8988T (cell line): Measurements from ENCODE around the gene HRH1.
"Not testable (repeated sequence)": the region's sequence is repeated elsewhere in the genome, so short reads cannot be mapped to it uniquely, and the experiment has no call there.

ENCODE experiments used
- DNase-seq: peaks from one replicate; pipeline ENCODE4 v3.0.0; 2011

Gene HRH1, protein sequence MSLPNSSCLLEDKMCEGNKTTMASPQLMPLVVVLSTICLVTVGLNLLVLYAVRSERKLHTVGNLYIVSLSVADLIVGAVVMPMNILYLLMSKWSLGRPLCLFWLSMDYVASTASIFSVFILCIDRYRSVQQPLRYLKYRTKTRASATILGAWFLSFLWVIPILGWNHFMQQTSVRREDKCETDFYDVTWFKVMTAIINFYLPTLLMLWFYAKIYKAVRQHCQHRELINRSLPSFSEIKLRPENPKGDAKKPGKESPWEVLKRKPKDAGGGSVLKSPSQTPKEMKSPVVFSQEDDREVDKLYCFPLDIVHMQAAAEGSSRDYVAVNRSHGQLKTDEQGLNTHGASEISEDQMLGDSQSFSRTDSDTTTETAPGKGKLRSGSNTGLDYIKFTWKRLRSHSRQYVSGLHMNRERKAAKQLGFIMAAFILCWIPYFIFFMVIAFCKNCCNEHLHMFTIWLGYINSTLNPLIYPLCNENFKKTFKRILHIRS

GRCh38 chr3:11154036-11154952, at the start of gene HRH1:
Gene HRH1 (plus strand): TSS chr3:11154493. CDS start chr3:11259038, 104,545 bp downstream.
- peak; percentile 38 for DNase-seq

GRCh38 chr3:11113316-11113715, 41.0 kb upstream of the HRH1 start:
- DNase-seq: not testable (repeated sequence)

DNA sequence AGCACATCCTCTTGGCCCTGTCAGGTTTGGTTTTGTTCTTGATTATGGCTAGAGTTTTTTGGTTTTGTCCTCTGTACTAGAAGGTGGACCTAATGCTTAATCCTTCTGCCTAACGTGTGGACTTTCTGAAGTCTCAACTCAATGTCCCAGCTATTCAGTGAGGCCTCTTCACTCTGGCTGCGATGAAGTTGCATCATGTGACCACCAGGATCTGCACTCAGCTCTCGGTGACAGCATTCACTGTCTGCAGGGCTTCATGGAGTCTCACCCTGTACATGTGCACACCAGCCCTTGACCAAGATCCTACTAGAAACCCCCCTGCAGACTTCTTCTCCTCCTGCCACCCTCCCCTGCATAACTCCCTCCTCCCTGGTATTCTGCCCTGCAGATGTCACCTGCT, 38.7 kb upstream of the HRH1 start:
- no peak for DNase-seq

- no peak for DNase-seq
Measured at GRCh38 chr3:11116336-11117059, 37.8 kb upstream of the HRH1 start.

GRCh38 chr3:11117591-11117990, 36.7 kb upstream of the HRH1 start:
- no peak for DNase-seq

DNA sequence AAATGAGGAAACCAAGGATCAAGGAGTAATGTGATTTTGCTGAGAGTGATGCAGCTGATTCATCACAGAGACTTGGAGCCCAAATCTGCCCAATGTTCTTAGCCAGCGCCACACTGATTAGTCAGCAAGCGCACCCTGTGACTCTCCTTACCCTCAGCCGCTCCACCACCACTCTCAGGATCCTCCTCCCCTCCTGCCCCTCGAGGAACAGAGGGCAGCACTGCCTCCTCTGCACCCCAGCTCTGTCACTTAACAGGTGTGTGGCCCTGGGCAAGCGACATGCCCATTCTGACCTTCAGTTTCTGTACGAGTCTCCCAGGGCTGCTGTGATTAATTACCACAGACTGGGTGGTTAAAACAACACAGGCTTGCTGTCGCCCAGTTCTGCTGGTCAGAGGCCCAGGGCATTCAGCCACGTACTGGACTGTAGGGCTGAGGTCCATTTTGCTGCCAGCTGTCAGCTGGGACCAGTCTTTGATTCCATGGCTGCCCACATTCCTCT, 36.1 kb upstream of the HRH1 start:
- DNase-seq: no peak

- DNase-seq: no peak
Measured at GRCh38 chr3:11120091-11120805, 34.0 kb upstream of the HRH1 start.

GRCh38 chr3:11126653-11127052, 27.6 kb upstream of the HRH1 start:
- DNase-seq: no peak

DNA sequence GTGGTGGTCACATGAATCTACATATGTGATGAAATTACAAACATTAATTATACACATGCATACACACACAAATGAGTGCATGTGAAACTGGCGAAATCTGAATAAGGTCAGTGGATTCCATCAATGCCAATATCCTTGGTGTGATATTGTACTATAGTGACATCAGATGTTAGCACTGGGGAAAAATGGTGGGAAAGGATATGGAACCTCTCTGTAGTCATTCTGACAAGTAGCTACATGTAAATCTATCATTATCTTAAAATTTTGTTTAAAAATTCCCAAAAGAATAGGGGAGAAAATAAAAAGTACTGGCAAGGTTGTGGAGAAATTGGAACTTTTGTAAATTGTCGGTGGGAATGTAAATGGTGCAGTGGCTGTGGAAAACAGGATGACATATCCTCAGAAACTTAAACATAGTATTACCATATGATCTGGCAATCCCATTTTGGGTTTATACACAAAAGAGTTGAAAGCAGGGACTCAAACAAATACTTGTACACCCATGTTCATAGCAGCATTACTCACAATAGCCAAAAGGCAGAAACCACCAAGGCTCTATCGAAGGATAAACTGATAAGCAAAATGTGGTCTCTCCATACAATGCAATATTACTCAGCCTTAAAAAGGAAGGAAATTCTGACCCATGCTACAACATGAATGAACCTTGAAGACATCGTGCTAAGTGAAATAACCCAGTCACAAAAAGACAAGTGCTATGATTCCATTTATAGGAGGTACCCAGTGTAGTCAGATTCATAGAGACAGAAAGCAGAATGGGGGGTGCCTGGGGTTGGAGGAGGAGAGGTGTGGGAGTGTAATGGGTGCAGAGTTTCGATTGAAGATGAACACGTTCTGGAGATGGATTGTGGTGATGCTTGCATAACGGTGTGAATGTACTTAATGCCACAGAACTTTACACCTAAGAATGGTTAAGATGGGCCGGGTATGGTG, 25.3 kb upstream of the HRH1 start:
- no peak for DNase-seq

DNA sequence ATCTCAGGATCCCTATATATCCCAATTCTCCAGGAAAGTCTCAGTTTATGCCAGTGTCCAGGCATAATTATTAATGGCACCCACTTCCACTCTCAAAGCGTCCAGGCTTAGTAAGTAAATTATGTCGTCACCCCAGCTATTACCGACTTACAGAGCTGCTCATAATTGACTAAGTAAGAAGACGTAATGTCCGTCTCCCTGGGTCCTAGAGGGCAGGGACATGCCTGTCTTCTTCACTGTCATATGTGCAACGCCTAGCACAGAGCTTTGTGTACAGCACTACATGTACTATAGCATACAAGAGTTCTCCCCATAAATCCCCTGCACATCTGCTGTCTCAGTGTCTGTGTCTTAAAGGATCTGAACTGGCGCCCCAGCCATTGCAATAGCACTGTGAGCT, 23.9 kb upstream of the HRH1 start:
- DNase-seq: no peak

DNA sequence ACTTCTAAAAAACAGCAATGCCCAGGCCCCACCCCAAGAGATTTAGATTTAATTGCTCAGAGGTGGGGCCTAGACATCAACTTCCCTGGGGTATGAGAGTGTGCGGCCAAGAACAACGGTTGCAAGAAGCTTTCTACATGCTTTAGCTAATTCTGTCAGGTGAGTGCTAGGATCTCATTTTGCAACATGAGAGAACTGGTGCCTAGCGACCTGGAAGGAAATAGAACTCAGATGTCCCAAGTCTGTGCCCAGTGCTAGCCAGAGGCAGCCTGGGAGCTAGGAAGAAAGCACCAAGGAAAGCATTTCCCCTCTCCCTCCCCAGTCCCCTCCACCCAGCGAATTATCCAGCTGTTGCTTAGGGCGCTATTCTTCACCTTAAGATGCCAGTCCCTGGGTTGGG, 22.9 kb upstream of the HRH1 start:
- DNase-seq: no peak

DNA sequence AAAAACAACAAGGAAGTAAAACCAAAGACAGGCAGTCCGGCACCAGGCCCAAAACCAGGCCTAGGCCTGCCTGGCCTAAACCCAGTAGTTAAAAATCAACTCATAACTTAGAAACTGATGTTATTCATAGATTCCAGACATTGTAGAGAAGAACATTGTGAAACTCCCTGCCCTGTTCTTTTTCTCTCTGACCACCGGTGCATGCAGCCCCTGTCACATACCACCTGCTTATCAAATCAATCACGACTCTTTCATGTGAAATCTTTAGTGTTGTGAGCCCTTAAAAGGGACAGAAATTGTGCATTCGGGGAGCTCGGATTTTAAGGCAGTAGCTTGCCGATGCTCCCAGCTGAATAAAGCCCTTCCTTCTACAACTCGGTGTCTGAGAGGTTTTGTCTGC, 22.4 kb upstream of the HRH1 start:
- not testable (repeated sequence) for DNase-seq

DNA sequence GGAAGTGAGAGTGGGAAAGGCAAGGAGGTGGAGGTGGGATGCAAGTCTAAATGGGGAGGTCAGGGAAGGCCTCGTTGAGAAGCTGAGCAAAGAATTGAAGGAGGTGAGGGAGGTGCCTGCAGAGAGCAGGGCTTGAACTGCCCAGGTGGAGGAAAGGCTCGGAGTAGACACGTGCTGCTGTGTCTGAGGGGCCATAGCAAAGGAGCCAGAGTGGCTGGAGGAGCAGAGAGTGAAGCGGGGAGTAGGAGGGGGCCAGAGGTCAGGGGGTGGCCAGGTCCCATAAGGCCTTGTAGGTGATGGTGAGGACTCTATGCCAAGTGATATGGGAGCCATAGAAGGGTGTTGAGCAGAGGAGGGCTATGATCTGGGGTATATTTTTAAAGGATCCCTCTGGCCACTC, 21.4 kb upstream of the HRH1 start:
- DNase-seq: no peak

DNA sequence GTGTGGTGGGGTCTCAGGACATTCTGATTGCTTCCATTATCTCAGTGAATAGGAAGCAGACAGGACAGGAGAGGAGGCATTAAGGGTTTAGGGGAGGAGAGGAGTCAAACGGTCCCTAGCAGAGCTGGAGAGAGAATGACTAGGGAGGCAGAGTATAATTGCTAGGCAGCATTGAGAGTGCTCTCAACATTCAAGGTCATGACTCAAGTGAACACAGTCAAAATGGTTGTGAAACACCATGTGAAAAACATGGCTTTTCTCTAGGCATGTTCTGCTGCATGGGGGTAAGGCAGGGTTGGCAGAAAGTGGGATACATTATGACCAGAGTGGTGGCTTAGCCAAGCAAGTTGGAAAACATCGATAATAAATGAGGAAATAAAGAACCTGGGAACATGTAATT, 19.5 kb upstream of the HRH1 start:
- DNase-seq: no peak

DNA sequence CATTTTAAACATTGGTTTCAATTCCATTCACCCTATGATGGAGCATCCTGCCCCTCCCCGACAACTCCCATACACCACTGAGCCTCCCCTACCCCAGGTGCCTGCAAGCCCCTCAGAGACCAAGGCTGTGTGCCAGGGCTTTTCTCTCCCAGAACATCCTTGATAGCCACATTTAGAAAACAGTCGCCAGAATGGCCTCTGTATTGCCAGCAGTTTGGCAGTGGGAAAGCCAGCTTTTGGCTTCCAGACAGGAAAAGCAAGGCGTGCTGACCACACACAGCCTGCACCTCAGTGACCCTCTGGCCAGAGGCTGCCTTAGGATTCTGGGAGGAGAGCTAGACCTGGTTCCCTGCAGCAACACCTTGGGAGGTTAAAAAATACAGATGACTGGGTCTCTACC, 18.2 kb upstream of the HRH1 start:
- no peak for DNase-seq

DNA sequence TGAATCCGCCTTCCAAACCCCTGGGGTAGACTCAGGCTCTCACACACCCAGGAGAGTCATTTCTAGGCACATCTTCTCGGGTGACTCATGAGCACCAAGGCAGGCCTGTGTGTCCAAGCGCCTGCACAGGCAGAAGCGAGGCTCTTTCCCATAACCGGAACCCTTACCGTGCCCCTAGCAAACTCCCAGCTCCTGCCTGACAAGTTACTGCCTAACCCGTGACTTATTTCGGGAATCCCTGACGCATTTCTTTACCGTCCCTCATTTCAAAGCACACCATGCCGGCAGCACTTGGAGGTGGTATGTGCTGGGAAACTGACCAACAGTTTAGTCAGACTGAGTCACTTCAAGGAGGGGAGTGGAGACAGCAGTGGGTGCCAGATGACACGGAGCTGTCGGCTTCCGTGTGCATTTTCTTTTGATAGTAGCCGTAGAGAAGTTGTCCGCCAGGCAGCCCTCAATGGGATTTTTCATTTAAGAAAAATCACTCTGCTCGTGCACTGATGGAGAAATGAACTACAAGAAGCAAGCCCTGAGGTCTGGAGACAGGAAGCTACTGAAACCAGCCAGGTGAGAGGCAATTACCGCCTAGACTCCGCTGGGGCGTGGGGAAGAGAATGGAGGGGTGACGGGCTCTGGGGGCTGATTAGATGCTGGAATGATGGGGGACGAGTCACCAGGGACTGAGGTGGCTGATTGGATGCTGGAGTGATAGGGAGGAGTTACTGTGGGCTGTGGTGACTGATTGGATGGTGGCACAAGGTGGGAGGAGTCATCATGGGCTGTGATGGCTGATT, 17.3 kb upstream of the HRH1 start:
- DNase-seq: peak; percentile 90

- no peak for DNase-seq
Measured at GRCh38 chr3:11137627-11137959, 16.7 kb upstream of the HRH1 start.

- no peak for DNase-seq
Measured at GRCh38 chr3:11138371-11138770, 15.9 kb upstream of the HRH1 start.

DNA sequence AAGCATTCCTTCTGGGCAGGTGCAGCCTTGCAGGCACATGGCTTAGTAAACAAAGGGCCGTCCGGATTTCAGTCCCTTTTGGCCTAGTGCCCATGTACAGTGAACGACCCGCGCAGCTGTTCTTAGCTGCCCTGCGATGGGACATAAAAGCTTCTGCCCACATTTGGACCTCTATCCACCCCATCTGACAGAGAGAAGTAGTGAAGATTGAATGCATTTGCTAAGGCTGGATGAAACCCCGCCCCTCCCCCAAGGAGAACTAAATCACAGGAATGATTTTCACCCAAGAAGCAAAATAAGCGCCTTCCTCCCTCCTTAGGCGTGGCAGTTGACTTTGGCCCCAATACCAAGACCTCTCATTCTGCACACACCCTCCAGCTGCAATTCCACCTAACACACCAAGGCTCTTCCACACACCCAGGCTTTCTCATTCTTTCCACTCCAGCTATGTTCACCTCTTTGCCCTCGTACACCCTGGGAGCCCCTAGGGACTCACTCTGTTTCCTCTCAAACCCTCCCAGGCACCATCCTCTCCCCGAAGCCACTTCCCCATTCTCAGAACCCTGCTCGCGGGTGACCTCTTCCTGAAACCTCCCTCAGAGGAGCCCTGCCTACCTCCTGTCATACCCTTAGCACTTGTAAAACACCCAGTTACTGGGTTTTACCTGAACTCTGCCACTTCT, 14.1 kb upstream of the HRH1 start:
- DNase-seq: no peak

DNA sequence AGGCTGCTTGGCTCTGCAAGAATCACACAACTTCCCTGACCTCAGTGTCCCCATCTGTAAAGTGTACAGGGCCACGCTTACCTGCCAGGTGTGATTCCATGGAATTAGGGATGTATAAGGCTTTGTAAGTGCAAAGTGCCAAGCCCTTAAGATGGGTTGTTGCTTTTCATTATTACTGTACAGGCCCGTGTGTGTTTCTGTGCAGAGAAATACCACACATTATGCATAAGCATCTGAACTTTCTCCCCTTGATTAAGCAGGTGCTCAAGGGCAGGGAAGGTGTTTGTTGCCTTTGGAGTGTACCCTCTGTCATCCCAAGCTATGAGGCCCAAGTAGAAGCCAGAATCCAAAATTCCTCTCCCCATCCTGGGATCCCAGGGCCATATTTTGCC, 13.6 kb upstream of the HRH1 start:
- DNase-seq: no peak
